Islet precursor cell (in vitro differentiated cells): ENCODE data around the gene TXNDC11.
A peak's percentile ranks its signal among the peaks of the same experiment; 100 is the strongest.

Experiments
- DNase-seq: peaks from one replicate; pipeline ENCODE4 v3.0.0-alpha.2; 2018

TXNDC11 gene

GRCh38 chr16:11686713-11687380 is 55.8 kb downstream of the TXNDC11 start:
- no peak for DNase-seq

- no peak for DNase-seq
Measured at GRCh38 chr16:11685844-11686618, 56.6 kb downstream of the TXNDC11 start.

GRCh38 chr16:11684231-11685025 is 58.2 kb downstream of the TXNDC11 start:
- DNase-seq = no peak

GRCh38 chr16:11683145-11683544 is 59.5 kb downstream of the TXNDC11 start:
- peak; percentile 36 for DNase-seq

GRCh38 chr16:11682655-11683096 is 60.0 kb downstream of the TXNDC11 start:
- no peak for DNase-seq

- DNase-seq = no peak
Measured at GRCh38 chr16:11681976-11682654, 60.5 kb downstream of the TXNDC11 start.

- DNase-seq = peak; percentile 40
Measured at GRCh38 chr16:11681556-11681955, 61.1 kb downstream of the TXNDC11 start.

- DNase-seq = peak; percentile 41
Measured at GRCh38 chr16:11679941-11680911, 62.4 kb downstream of the TXNDC11 start.

GRCh38 chr16:11679250-11679649 is 63.4 kb downstream of the TXNDC11 start:
- DNase-seq = peak; percentile 38

GRCh38 chr16:11677959-11678881 is 64.4 kb downstream of the TXNDC11 start:
- DNase-seq = peak; percentile 38

- peak; percentile 43 for DNase-seq
Measured at GRCh38 chr16:11677451-11677951, 65.2 kb downstream of the TXNDC11 start.

- peak; percentile 53 for DNase-seq
Measured at GRCh38 chr16:11676799-11677198, 65.9 kb downstream of the TXNDC11 start.

GRCh38 chr16:11675561-11676511 is 66.8 kb downstream of the TXNDC11 start:
- DNase-seq = peak; percentile 98

GRCh38 chr16:11674818-11675560 is 67.7 kb downstream of the TXNDC11 start:
- peak; percentile 43 for DNase-seq

- DNase-seq = peak; percentile 53
Measured at GRCh38 chr16:11674001-11674817, 68.4 kb downstream of the TXNDC11 start.

- peak; percentile 53 for DNase-seq
Measured at GRCh38 chr16:11673091-11674000, 69.3 kb downstream of the TXNDC11 start.
